DND-41 (cell line): ENCODE measurements around the gene ALB.

Experiments
- ATAC-seq: fragments of 200-7000 bp; cut with Tn5 transposase; 3 replicates; pipeline ENCODE4 v1.9.1; 2021; ENCODE audit warnings: low read depth; ENCODE audit not compliant: insufficient read depth
- DNase-seq: peaks from one replicate; pipeline ENCODE4 v3.0.0-alpha.2; 2020
- H2AFZ ChIP-seq: 2 replicates; pipeline ENCODE4 v1.6.0; 2012; ENCODE audit warnings: low read depth, low read length
- H3K27ac ChIP-seq: 2 replicates; pipeline ENCODE4 v1.5.1; 2012; ENCODE audit warnings: low read length, inconsistent platforms
- H3K27me3 ChIP-seq: fragments of 200-600 bp; sonication (generic); 2 replicates; pipeline ENCODE4 v1.6.0; 2012; ENCODE audit warnings: low read length, mild to moderate bottlenecking, inconsistent platforms; ENCODE audit not compliant: insufficient read depth, poor library complexity
- H3K36me3 ChIP-seq: 2 replicates; pipeline ENCODE4 v1.5.1; 2012; ENCODE audit warnings: low read length, inconsistent platforms; ENCODE audit not compliant: insufficient read depth
- H3K4me1 ChIP-seq: 2 replicates; pipeline ENCODE4 v1.5.1; 2012; ENCODE audit warnings: mild to moderate bottlenecking, low read length; ENCODE audit not compliant: insufficient read depth
- H3K4me2 ChIP-seq: 2 replicates; pipeline ENCODE4 v1.6.0; 2012; ENCODE audit warnings: mild to moderate bottlenecking, moderate library complexity, low read length, inconsistent platforms; ENCODE audit not compliant: insufficient read depth
- H3K4me3 ChIP-seq, 2 experiments: fragments of 200-600 bp in 1 of 2; shearing (Covaris generic) in 1 of 2; 2 replicates each; pipeline ENCODE4 v1.5.1; 2012 to 2016; ENCODE audit warnings: inconsistent platforms in 2 of 2, low read length in 2 of 2, mild to moderate bottlenecking in 2 of 2, low read depth in 1 of 2, moderate library complexity in 1 of 2
- H3K79me2 ChIP-seq: 2 replicates; pipeline ENCODE4 v1.6.0; 2012; ENCODE audit warnings: low read length, inconsistent platforms; ENCODE audit not compliant: insufficient read depth
- H3K9ac ChIP-seq: 2 replicates; pipeline ENCODE4 v1.6.0; 2012; ENCODE audit warnings: low read depth, mild to moderate bottlenecking, inconsistent platforms, low read length, moderate library complexity
- H3K9me3 ChIP-seq: 2 replicates; pipeline ENCODE4 v1.5.1; 2012; ENCODE audit warnings: low read length, moderate library complexity, mild to moderate bottlenecking, inconsistent platforms; ENCODE audit not compliant: insufficient read depth, severe bottlenecking
- H4K20me1 ChIP-seq: 2 replicates; pipeline ENCODE4 v1.6.0; 2012; ENCODE audit warnings: low read length; ENCODE audit not compliant: insufficient read depth
- CTCF ChIP-seq: IDR thresholded peaks from 2 replicates; pipeline ENCODE4 v1.5.1; 2012; ENCODE audit warnings: borderline replicate concordance, low read length, moderate library complexity, mild to moderate bottlenecking; ENCODE audit not compliant: poor library complexity, severe bottlenecking; ENCODE audit errors: extremely low read depth
- EZH2 ChIP-seq: IDR thresholded peaks from 3 replicates; pipeline ENCODE4 v1.6.1; 2012; ENCODE audit warnings: borderline replicate concordance, low read depth, mild to moderate bottlenecking, moderate library complexity, low read length, inconsistent platforms; ENCODE audit not compliant: severe bottlenecking

The ALB gene

GRCh38 chr4:73448448-73449203 is 44.5 kb downstream of the ALB start:
- H3K9ac ChIP-seq, result no peak overlapping the region
- no peak overlapping the region for H3K4me3 ChIP-seq
- H3K36me3 ChIP-seq, result no peaks in the 10 kb centered on the region
- H2AFZ ChIP-seq, result no peak overlapping the region
- H3K79me2 ChIP-seq, result no peaks in the 10 kb centered on the region
- H4K20me1 ChIP-seq, result no peaks in the 10 kb centered on the region
- no peaks in the 10 kb centered on the region for H3K4me1 ChIP-seq
- H3K27me3 ChIP-seq, result no peaks in the 10 kb centered on the region
- ATAC-seq (no peak), DNase-seq (no peak)
- no peak overlapping the region for H3K4me2 ChIP-seq
- TF ChIP-seq CTCF (no peak), EZH2 (no peak)
- no peaks in the 10 kb centered on the region for H3K9me3 ChIP-seq
- no peak overlapping the region for H3K27ac ChIP-seq

GRCh38 chr4:73450398-73451004 is 46.4 kb downstream of the ALB start:
- no peak overlapping the region for H3K4me2 ChIP-seq
- H3K4me1 ChIP-seq, result no peaks in the 10 kb centered on the region
- TF ChIP-seq EZH2 (no peak), CTCF (no peak)
- DNase-seq (no peak), ATAC-seq (no peak)
- no peaks in the 10 kb centered on the region for H4K20me1 ChIP-seq
- no peaks in the 10 kb centered on the region for H3K9me3 ChIP-seq
- H3K27me3 ChIP-seq, result no peaks in the 10 kb centered on the region
- no peak overlapping the region for H2AFZ ChIP-seq
- H3K27ac ChIP-seq, result no peak overlapping the region
- H3K79me2 ChIP-seq, result no peaks in the 10 kb centered on the region
- H3K36me3 ChIP-seq, result no peaks in the 10 kb centered on the region
- H3K9ac ChIP-seq, result no peak overlapping the region
- no peak overlapping the region for H3K4me3 ChIP-seq

GRCh38 chr4:73451404-73451803 is 47.3 kb downstream of the ALB start:
- H3K27me3 ChIP-seq, result no peaks in the 10 kb centered on the region
- DNase-seq, result no peak
- TF ChIP-seq CTCF (no peak), EZH2 (no peak)
- no peaks in the 10 kb centered on the region for H4K20me1 ChIP-seq
- H3K9me3 ChIP-seq, result no peaks in the 10 kb centered on the region
- no peak overlapping the region for H3K27ac ChIP-seq
- no peak overlapping the region for H3K4me2 ChIP-seq
- H3K79me2 ChIP-seq, result no peaks in the 10 kb centered on the region
- H3K4me1 ChIP-seq, result no peaks in the 10 kb centered on the region
- no peak overlapping the region for H3K4me3 ChIP-seq
- no peak overlapping the region for H3K9ac ChIP-seq
- no peak overlapping the region for H2AFZ ChIP-seq
- no peak for ATAC-seq
- no peaks in the 10 kb centered on the region for H3K36me3 ChIP-seq
